VCaP (cell line): ENCODE data around the gene ERCC5.

Experiments used
- H3K27ac ChIP-seq: fragments of 450-650 bp; 2 replicates; pipeline ENCODE4 v1.5.1; 2017
- TF ChIP-seq, protein P1 (sequence below): fragments of 450-650 bp; conservative IDR thresholded peaks from 2 replicates; pipeline ENCODE4 v1.5.1; 2017; ENCODE audit warnings: mild to moderate bottlenecking, moderate library complexity

ERCC5 gene

DNA sequence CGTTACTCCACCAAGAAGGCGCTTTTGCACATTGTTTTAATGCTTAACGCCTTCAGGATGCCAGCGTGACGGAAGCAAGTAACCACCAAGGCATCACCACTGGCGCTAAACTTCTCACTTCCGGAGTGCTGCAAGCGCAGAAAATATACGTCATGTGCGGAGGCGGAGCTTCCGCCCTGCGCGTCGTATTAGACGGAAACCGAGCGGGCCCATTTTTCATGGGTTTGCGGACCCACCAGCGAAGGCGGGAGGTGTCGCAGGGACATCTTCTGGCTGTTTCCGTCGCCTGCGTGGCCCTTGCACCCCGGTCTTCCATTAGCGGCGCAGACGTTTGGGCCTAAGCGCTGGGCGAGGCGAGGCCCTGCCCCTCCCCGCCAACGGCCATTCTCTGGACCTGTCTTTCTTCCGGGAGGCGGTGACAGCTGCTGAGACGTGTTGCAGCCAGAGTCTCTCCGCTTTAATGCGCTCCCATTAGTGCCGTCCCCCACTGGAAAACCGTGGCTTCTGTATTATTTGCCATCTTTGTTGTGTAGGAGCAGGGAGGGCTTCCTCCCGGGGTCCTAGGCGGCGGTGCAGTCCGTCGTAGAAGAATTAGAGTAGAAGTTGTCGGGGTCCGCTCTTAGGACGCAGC, at the start of gene ERCC5:
ERCC5 (plus strand) TSS at position 403 of the 631 bp plus-strand sequence. CDS start 235 bp downstream, outside the sequence.
- H3K27ac ChIP-seq, result peak within 1 kb of the TSS; percentile 90
- TF ChIP-seq, protein P1, sequence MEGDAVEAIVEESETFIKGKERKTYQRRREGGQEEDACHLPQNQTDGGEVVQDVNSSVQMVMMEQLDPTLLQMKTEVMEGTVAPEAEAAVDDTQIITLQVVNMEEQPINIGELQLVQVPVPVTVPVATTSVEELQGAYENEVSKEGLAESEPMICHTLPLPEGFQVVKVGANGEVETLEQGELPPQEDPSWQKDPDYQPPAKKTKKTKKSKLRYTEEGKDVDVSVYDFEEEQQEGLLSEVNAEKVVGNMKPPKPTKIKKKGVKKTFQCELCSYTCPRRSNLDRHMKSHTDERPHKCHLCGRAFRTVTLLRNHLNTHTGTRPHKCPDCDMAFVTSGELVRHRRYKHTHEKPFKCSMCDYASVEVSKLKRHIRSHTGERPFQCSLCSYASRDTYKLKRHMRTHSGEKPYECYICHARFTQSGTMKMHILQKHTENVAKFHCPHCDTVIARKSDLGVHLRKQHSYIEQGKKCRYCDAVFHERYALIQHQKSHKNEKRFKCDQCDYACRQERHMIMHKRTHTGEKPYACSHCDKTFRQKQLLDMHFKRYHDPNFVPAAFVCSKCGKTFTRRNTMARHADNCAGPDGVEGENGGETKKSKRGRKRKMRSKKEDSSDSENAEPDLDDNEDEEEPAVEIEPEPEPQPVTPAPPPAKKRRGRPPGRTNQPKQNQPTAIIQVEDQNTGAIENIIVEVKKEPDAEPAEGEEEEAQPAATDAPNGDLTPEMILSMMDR, result peak; percentile 29; the same call in 1 of the 2 replicates

DNA sequence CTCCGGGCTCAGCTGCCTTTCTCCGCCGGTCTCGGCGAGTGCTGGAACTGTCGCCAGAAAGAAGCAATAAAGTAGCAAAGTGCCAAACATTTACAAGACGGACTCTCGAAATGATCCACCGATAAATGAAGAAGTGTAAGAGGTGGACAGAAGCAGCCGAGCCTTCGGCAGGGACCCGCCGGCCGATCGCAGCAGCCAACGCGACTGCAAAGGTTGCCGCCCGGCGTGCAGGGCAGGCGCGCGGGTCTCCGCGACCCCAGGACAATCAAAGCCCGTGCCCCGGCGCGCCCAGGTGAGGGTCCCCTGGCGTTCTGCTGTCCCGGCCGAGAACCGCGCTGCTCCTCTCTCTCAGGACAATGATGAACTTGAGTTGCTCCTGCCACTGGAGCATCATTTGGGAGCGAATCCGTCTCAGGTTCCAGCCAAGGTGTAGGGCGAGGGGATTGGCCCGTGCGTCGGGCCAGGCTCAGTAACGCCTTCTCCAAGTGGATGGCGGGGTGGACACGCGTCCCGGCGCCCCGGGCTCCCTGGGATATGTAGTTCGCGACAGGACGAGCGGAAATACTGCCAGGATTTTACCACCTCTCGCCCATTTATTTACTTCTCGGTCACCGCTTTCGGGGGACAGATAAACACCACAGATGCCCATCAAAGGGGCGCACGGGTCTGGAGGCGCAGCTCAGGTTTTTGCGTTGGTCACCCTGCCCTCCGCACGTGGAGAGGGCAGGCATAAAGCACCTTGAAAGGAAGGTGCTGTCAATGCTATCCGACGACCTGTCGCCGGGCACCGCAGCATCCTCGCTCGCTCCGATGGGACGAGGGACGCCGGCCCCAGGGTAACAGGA, 47.0 kb upstream of the ERCC5 start, which contains the start of the genes BIVM and POGLUT2:
BIVM (plus strand) TSS at position 539 of the 845 bp plus-strand sequence. CDS start 8,149 bp downstream, outside the sequence.
POGLUT2 (minus strand) TSS at position 396 of the 845 bp plus-strand sequence; CDS start at position 90, 306 bp downstream.
- peak within 1 kb of the TSS; percentile 87 for H3K27ac ChIP-seq
- TF ChIP-seq, protein P1, result no peak

DNA sequence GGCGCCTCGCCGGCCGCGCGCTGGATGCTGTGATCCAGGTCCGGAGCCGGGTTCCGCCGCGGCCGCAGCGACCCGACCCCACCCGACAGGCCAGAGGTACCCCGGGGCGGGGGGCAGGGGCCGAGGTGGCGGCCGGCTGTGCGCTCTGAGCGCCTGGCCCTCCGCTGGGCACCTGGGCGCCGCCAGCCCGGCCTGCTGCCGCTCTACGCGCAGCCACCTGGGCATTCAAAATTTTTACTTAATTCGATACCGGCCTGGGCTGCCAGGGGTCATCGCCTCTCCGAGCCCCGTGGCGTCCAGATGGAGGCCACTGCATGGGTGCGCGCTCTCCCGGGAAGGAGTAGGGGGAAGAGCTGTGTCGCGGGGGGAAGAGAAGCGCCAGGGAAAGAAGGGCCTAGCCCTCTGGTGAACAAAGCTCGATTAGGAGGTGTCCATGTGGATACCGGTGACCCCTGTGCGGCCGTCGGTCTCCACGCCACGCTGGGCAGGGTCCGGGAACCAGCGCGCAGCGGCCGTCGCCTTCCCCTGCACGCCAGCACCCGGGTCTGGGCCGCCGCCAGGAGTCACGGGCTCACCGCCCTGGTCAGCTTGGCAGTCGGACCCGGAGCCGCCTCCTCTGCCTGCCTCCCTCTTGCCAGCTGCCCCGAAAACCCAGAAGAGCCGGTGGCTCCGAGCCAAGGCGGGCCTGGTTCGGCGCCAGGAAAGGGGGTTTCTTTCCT, 46.2 kb upstream of the ERCC5 start:
- peak overlapping the region; percentile 87 for H3K27ac ChIP-seq
- TF ChIP-seq, protein P1, result no peak

DNA sequence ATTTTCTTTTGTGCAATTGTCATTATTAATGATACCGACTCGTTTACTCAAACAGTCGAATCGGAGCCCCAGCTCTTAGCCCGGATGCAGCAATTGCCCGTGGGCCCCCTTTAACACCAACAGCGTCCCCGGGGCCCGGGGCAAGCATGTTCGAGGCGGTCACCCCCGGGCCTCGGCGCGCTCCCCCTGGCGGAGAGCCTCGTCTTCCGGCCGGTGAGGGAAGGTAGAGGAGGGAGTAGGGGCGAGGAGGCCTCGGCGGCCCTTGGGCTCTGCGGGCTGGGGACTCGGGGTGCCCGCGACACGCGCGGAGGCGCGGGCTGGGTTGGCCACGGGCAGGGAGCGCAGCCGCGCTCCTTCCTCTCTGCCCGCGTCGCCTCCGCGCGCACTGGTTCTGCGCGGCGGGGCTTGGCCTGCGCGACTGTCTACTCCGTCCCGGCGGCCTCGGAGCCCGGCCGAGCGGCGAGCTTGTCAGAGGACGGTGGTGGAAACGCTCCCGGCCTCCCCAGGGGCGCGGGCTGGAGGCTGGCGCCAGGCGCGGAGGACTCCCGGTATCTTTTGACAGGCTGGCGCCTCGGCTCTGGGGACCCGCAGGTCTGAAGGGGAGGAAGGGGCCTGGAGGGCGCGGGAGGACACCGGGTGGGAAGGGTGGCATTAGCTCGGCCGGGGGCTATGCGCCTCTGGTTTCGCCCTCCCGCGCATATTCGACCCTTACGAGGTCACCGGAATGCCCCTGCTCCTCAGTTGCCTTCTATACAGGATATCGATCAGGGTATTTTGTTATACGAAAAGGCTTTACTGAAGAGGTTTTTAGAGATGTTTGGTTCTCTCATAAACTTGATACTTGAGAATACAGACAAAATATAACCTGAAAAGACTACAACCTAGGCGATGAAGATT, 45.4 kb upstream of the ERCC5 start:
- TF ChIP-seq, protein P1, result peak; percentile 92
- H3K27ac ChIP-seq, result peak overlapping the region; percentile 87

DNA sequence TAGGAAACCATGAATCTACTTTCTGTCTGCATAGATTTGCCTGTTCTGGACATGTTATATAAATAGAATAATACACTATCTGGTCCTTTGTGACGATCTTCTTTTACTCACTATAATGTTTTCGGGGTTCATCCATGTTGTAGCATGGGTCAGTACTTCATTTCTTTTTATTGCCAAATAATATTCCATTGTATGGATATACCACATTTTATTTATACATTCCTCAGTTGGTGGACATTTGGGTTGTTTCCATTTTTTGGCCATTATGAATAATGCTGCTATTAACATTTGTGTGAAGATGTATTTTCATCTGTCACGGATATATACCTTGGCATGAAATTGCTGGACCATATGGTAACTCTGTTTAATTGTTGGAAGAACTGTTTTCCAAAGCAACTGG, 40.2 kb upstream of the ERCC5 start:
- H3K27ac ChIP-seq, result no peak overlapping the region
- TF ChIP-seq, protein P1, result no peak

DNA sequence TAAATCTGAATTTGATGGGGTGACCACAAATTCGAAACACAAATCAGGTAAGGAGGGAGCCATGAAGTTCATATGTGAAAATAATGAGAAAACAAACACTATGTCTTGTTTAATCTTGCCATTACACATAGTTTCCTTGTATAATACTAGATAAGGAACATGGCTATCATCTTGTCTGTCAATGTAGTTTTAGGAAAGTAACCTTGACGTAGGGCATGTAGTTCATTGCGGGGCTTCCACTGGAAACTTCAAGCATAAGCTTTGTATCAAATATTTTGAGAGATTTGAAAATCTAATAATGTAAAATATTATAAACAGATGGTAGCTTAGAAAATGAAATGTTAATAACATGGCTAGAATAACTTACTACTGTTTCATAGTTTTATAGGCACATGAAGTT, 38.1 kb upstream of the ERCC5 start:
- H3K27ac ChIP-seq, result no peak overlapping the region
- TF ChIP-seq, protein P1, result no peak
